GM04504 (cell line): ENCODE data around the gene IL15RA.
"Not testable (repeated sequence)": the region's sequence is repeated elsewhere in the genome, so short reads cannot be mapped to it uniquely, and the experiment has no call there.

ENCODE experiments used
- DNase-seq: peaks from one replicate; pipeline ENCODE4 v3.0.0-alpha.2; 2012; ENCODE audit warnings: low read depth

Gene IL15RA

GRCh38 chr10:5921746-5922145 is 55.6 kb downstream of the IL15RA start:
- no peak for DNase-seq

GRCh38 chr10:5919568-5919967 is 57.8 kb downstream of the IL15RA start:
- DNase-seq = no peak

- no peak for DNase-seq
Measured at GRCh38 chr10:5918763-5919162, 58.6 kb downstream of the IL15RA start.

- DNase-seq = no peak
Measured at GRCh38 chr10:5917305-5917704, 60.0 kb downstream of the IL15RA start.

DNA sequence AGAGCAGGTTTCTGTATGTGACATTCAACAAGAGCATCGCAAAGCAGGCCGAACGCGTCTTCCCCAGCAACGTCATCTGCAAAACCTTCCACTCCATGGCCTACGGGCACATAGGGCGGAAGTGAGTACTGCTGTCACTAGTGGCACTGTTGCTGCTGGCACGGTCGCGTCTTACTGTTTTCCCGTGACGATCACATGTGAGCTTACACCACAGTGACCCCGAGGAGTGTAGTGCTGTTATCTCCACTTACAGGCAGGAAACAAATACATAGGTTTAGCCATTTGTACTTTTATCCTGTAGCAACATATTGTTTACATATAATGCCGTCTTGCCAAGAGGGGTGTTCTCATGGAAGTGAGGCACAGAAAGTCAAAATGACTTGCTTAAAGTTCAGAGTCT is 61.9 kb downstream of the IL15RA start:
- DNase-seq = no peak

DNA sequence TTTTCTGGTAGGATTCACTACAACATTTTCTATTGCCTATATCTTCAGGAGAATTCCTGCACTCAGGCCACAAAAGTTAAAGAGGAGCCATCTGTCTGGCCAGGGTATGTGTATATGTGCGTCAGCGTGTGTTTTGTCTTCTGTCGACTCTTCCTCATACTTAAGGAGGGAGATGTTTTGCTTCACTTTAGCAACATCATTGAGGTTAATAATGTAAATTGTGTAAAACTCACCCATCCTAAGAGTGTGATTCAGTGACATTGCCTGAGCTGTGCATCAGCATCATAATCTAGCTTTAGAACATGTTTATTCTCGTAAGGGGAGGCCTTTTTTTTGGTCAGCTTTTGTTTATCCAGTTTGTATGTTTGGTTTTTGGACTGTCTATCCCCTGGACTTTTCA is 63.6 kb downstream of the IL15RA start:
- no peak for DNase-seq

DNA sequence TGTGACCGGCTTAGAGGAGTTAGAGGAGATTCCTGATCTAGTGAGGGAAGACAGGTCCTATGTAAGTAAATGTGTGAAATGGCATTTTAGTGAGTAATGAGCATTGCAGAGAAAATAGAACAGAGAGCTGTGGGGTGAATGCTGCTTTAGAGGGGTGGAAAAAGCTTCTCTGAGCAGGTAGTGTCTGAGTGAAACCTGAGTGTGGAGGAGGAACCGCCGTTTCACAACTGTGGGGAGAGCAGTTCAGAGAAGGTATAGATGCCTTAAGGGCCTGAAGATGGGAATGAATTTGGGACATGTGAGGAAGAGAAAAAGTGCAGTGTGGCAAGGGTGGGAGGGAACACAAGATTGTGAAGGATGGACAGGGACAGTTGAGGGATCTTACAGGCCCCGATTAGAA is 65.7 kb downstream of the IL15RA start:
- DNase-seq = no peak

DNA sequence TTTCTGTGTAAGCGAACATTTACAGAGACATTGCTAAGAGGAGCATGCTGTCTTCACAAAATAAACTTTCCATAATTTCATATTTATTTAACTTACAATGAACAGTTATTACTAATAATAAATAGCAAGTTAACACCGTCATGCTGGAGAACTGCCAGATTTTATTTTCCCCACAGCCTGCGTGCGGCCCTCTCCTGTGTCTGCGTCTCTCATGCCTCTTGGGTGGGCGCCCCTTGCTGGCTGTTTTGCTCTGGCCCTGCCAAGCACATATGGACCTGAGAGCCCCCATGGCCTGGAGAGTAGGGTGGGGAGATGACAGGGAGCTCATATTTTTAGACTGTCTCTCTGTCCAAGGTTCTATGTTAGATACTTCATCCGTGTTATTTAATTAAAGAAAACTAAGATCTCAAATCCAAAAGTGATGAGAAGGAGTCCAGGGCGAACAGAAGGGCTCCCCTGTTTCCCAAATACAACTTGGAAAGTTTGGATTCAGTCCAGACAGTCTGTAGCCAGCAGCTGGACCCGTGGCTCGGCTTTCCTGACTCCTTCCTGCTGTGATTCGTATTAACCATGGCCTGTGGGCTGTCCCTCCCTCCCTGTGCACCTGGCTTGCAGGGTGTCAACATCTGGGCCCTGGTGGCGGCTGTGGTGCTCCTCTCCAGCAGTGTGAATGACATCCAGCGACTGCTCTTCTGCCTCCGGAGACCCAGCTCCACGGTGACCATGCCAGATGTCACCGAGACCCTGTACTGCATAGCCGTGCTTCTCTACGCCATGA is 66.8 kb downstream of the IL15RA start:
- DNase-seq = no peak

- DNase-seq = not testable (repeated sequence)
Measured at GRCh38 chr10:5908676-5909075, 68.7 kb downstream of the IL15RA start.

GRCh38 chr10:5906651-5907050 is 70.7 kb downstream of the IL15RA start:
- no peak for DNase-seq

- DNase-seq = no peak
Measured at GRCh38 chr10:5905854-5906507, 71.4 kb downstream of the IL15RA start.

DNA sequence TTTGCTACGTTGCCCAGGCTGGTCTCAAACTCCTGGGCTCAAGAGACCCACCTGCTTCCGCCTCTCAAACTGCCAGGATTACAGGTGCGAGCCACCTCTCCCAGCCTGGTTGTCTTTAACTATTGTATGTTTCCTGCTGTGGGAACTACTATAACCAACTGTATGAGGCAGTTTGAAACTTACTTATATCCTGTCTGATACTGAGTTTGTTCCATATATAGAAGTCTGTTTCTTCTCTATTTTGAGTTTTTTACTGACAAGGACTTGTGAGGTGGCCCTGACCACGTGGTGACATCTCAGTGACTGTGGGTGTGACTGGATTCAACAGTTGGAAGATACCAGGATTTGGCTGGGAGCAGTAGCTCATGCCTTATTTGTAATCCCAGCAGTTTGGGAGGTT is 73.1 kb downstream of the IL15RA start:
- no peak for DNase-seq

DNA sequence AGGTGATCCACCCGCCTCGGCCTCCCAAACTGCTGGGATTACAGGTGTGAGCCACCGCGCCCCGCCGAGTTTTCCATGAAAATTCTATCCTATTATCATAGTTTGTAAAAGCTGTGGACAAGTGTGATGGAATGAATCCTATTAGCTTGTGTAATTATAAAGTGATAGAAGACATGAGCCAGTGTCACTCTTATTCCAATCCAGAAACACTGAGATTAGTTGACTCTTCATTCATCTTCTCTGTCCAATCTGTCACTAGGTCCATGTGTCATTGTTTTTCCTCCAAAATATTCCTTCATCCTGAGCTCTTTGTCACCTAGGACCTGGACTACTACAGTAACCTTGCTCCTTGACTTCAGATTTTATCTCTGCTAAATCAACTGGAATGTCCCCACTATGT is 73.8 kb downstream of the IL15RA start:
- no peak for DNase-seq

DNA sequence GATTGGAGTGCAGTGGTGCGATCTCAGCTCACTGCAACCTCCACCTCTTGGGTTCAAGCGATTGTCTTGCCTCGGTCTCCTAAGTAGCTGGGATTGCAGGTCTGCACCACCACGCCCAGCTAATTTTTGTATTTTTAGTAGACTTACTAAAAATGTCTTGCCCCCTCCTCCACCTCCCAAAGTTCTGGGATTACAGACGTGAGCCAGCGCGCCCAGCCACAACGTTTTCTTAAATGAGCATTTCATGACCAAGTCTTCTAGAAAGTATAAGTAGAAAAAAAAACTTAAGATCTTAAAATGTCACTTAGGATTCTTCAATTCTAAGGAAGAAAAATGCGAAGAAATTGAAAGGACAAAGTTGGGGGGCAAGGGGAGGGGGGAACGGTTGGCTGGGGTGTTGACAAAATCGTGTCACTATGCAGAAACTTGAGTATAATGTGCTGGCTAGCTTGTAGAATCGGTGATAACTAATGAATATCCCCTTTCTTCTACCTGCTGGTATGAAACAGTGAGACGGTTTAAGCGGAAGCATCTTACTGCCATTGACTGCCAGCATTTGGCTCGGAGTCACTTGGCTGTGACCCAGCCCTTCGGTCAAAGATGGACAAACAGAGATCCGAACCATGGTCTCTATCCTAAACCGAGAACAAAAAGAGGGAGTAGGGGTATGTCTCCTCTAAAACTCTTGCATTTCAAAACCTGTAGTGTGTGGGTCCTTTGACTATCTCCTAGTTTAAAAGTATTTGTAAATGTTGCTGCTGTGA is 74.7 kb downstream of the IL15RA start:
- DNase-seq = no peak
